D721Med (cell line): ENCODE data around the gene HSF2BP.
"Not testable (repeated sequence)": the region's sequence is repeated elsewhere in the genome, so short reads cannot be mapped to it uniquely, and the experiment has no call there.

Experiments used
- DNase-seq: peaks from one replicate; pipeline ENCODE4 v3.0.0; 2011; ENCODE audit warnings: low spot score; ENCODE audit not compliant: insufficient read length
- FAIRE-seq: peaks from 2 replicates; lab custom pipeline; 2011; peaks lifted over from hg19 to GRCh38; lab: Jason Lieb, UNC
- CTCF ChIP-seq: IDR thresholded peaks from 2 replicates; pipeline ENCODE4 v1.5.1; 2012; ENCODE audit warnings: mild to moderate bottlenecking, control low read depth; ENCODE audit not compliant: insufficient read depth; ENCODE audit errors: missing control alignments

HSF2BP gene

GRCh38 chr21:43686811-43687565 is 27.7 kb upstream of the HSF2BP start:
- FAIRE-seq: no peak
- TF ChIP-seq CTCF: no peak
- DNase-seq: no peak

GRCh38 chr21:43684424-43684823 is 25.1 kb upstream of the HSF2BP start:
- no peak for TF ChIP-seq CTCF
- DNase-seq (no peak), FAIRE-seq (no peak)

GRCh38 chr21:43681650-43682049 is 22.4 kb upstream of the HSF2BP start:
- no peak for DNase-seq
- FAIRE-seq: no peak
- TF ChIP-seq CTCF: no peak

GRCh38 chr21:43680421-43680820 is 21.1 kb upstream of the HSF2BP start:
- not testable (repeated sequence) for DNase-seq, FAIRE-seq

GRCh38 chr21:43679951-43680350 is 20.7 kb upstream of the HSF2BP start:
- no peak for TF ChIP-seq CTCF
- FAIRE-seq: no peak
- no peak for DNase-seq

DNA sequence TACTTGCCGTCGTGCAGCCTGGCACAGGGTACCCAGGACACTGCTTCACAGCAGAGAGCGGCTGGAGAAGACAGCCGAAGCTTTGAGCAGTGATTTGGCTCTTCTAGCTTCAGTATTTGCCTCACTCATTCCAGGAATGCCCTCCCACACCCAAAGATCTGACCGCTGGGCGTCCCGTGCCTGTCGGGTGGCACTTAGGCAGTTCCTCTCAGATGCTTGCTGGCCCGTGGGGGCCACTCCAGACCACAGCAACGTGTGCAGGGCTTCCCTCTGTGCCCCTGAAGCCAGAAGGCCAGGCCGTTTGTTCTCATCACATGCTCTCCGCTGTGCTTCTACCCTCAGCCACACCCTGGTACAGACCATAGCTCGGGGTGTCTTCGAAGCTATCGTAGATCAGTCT is 17.1 kb upstream of the HSF2BP start:
- TF ChIP-seq CTCF: no peak
- no peak for FAIRE-seq
- no peak for DNase-seq

- no peak for TF ChIP-seq CTCF
Measured at GRCh38 chr21:43675871-43676270, 16.6 kb upstream of the HSF2BP start.

More at GRCh38 chr21:43675871-43676270, 16.6 kb upstream of the HSF2BP start:
- DNase-seq: no peak
- FAIRE-seq: no peak
